Activated T-helper 2 cell treated with anti-CD3 and anti-CD28 coated beads, Interferon-gamma antibody, Interleukin-2, Interleukin-4, amounts not matched to agents 10 μg/mL and 5 μg/mL and 100 μg/mL, durations not matched to agents 14 hours and 24 hours and 36 hours (primary cell): Measurements from ENCODE around the gene TM7SF2. TPM values are rescaled to one million over a fixed set of nuclear protein-coding genes. Genes with fewer than 3 reads are reported as not detected.
A peak's percentile ranks its signal among the peaks of the same experiment; 100 is the strongest.
"Not testable (repeated sequence)": the region's sequence is repeated elsewhere in the genome, so short reads cannot be mapped to it uniquely, and the experiment has no call there.

Experiments
- DNase-seq: peaks from one replicate; pipeline ENCODE4 v3.0.0; 2021; ENCODE audit warnings: low spot score
- H3K27ac Mint-ChIP-seq: one replicate; pipeline ENCODE4 v1.8.0; 2021; ENCODE audit warnings: mixed read lengths
- H3K27me3 Mint-ChIP-seq: one replicate; pipeline ENCODE4 v1.8.0; 2021; ENCODE audit warnings: low read depth, mixed read lengths
- H3K36me3 Mint-ChIP-seq: one replicate; pipeline ENCODE4 v1.8.0; 2021; ENCODE audit warnings: low read depth, mixed read lengths
- H3K4me1 Mint-ChIP-seq: one replicate; pipeline ENCODE4 v1.8.0; 2021; ENCODE audit warnings: low read depth, mixed read lengths
- H3K4me3 Mint-ChIP-seq: one replicate; pipeline ENCODE4 v1.8.0; 2021; ENCODE audit warnings: low read depth, mild to moderate bottlenecking, moderate library complexity, mixed read lengths
- H3K9me3 Mint-ChIP-seq: one replicate; pipeline ENCODE4 v1.8.0; 2021; ENCODE audit warnings: mixed read lengths
- intact Hi-C: fragments of 100-400 bp; cut with micrococcal nuclease; formaldehyde crosslinking; loops from one replicate; pipeline ENCODE4 v1.15.1; 2023
- total RNA-seq: library from RNA; stranded (reverse); gene quantifications from 2 replicates; pipeline ENCODE4 v1.2.3, GENCODE V29; 2022

TM7SF2 gene
- total RNA-seq, 1 donor from 2014 or later = 36.9 TPM

DNA sequence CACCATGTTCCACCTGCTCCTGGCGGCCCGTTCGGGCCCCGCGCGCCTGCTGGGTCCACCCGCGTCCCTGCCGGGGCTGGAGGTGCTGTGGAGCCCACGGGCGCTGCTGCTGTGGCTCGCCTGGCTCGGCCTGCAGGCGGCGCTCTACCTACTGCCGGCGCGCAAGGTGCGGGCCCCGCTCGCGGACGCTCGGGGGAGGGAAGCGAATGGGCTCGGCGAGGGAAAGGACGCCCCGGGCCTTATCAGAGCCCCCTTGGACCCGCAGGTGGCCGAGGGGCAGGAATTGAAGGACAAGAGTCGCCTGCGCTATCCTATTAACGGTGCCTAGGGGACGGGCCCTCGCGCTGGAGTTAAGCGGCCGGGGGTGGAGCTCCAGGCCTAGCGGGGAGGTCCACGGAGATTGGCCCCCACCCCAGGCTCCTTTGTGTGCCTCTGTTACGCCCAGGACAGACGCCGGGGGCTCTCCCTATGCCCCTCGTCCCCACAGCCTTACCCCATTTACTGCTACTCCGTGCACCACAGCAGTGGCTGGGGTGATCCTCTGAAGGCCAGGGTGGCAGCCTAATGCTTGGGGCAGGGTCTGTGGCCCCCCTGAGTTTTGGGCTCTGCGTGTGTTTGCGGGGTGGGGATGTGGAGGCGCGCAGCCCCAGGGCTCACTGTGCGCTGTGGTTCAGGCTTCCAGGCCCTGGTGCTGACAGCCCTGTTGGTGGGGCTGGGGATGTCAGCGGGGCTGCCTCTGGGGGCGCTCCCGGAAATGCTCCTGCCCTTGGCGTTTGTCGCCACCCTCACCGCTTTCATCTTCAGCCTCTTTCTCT lies 1.1 kb downstream of the TM7SF2 start:
- peak; percentile 73 for DNase-seq
- Mint-ChIP-seq H3K36me3 (peaks cover 27% of the 10 kb centered on the region), H3K27me3 (no peaks in the 10 kb centered on the region), H3K9me3 (no peaks in the 10 kb centered on the region), H3K27ac (peak overlapping the region; percentile 72), H3K4me1 (peaks cover 25% of the 10 kb centered on the region), H3K4me3 (peak overlapping the region; percentile 88)
- intact Hi-C loops = loop anchor here (5.0 to 10.0 kb wide), 4 partner anchors 85 to 462 kb away; partner anchors contain the start of genes ATG2A, DPF2, EHBP1L1 and FAM89B

DNA sequence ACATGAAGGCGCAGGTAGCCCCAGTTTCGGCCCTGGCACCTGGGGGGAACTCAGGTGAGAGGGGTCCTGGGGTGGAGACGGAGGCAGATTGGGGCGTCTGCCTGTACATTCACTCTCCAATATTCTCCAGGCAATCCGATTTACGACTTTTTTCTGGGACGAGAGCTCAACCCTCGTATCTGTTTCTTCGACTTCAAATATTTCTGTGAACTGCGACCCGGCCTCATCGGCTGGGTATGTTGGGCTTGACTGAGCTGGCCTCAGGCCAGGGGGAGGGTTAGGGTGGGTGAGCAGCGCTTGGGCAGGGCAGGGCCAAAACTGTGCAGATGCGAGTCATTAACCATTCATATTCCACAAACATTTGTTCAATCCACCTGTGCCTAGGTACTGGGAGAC lies 1.7 kb downstream of the TM7SF2 start:
- Mint-ChIP-seq H3K4me3 (peak overlapping the region; percentile 88), H3K4me1 (peaks cover 27% of the 10 kb centered on the region), H3K27me3 (no peaks in the 10 kb centered on the region), H3K9me3 (no peaks in the 10 kb centered on the region), H3K27ac (peak overlapping the region; percentile 72), H3K36me3 (peaks cover 33% of the 10 kb centered on the region)
- DNase-seq = no peak
- intact Hi-C loops = loop anchor here (5.0 to 10.0 kb wide), 4 partner anchors 86 to 461 kb away; partner anchors contain the start of genes ATG2A, DPF2, EHBP1L1 and FAM89B

DNA sequence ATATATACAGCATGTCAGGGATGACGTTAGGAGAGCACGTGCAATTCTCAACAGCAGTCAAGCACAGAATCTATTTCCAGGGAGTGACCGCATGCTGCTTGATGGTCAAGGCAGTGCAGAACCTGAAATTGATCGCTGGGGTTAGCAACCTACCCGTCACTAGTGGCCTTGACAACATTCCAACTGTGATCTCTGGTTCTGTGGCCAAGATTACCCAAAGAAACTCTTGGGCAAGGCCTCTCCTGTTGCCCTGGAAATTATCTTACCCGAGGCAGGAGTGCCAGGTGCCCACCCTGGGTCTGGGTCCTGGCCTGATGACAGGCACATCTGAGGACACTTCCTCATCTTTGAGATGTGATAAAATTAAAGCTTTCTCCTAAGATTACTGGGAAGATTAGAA lies 2.2 kb downstream of the TM7SF2 start:
- no peak for DNase-seq
- Mint-ChIP-seq H3K36me3 (peaks cover 38% of the 10 kb centered on the region), H3K4me3 (peak overlapping the region; percentile 88), H3K4me1 (peaks cover 32% of the 10 kb centered on the region), H3K27ac (peak overlapping the region; percentile 15), H3K27me3 (no peaks in the 10 kb centered on the region), H3K9me3 (no peaks in the 10 kb centered on the region)
- intact Hi-C loops = loop anchor here (5.0 to 10.0 kb wide), 4 partner anchors 87 to 461 kb away; partner anchors contain the start of genes ATG2A, DPF2, EHBP1L1 and FAM89B

GRCh38 chr11:65114538-65115171 lies 3.0 kb downstream of the TM7SF2 start:
- Mint-ChIP-seq H3K36me3 (peaks cover 42% of the 10 kb centered on the region), H3K4me3 (peak overlapping the region; percentile 21), H3K27me3 (no peaks in the 10 kb centered on the region), H3K4me1 (peaks cover 34% of the 10 kb centered on the region), H3K27ac (no peak overlapping the region), H3K9me3 (no peaks in the 10 kb centered on the region)
- intact Hi-C loops = loop anchor here (5.0 to 10.0 kb wide), 5 partner anchors 87 to 460 kb away; partner anchors contain the start of genes ATG2A, DPF2, EHBP1L1 and FAM89B
- DNase-seq = no peak

DNA sequence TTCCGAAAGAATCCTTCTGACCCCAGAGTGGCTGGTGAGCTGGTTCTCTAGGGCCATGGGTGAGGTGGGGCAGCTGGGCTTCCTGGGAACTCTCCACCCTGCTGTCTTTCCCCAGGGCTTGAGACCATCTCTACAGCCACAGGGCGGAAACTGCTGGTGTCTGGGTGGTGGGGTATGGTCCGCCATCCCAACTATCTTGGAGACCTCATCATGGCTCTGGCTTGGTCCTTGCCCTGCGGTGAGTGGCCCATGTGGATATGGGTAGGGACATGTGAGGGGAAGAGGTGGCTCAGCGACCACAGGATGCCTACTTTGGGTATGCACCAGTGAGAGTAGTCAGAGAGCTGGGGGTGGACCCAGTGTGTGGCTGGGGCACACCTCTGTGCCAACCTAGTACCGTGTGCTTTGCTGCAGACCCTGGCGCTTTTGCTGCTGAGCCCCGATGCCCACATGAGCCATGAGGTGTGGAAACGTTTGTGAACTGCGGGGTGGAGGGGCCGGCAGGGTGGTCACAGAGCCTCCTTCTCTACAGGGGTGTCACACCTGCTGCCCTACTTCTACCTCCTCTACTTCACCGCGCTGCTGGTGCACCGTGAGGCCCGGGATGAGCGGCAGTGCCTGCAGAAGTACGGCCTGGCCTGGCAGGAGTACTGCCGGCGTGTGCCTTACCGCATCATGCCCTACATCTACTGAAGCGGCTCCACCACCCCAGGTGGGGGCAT lies 3.9 kb downstream of the TM7SF2 start:
- Mint-ChIP-seq H3K9me3 (no peaks in the 10 kb centered on the region), H3K27ac (peak overlapping the region; percentile 88), H3K36me3 (peaks cover 47% of the 10 kb centered on the region), H3K4me3 (peak overlapping the region; percentile 84), H3K4me1 (peaks cover 31% of the 10 kb centered on the region), H3K27me3 (no peaks in the 10 kb centered on the region)
- intact Hi-C loops = loop anchor here (2.0 to 10.0 kb wide), 4 partner anchors 19 to 459 kb away; partner anchors contain the start of genes ATG2A, EHBP1L1, FAM89B and SYVN1
- no peak for DNase-seq

DNA sequence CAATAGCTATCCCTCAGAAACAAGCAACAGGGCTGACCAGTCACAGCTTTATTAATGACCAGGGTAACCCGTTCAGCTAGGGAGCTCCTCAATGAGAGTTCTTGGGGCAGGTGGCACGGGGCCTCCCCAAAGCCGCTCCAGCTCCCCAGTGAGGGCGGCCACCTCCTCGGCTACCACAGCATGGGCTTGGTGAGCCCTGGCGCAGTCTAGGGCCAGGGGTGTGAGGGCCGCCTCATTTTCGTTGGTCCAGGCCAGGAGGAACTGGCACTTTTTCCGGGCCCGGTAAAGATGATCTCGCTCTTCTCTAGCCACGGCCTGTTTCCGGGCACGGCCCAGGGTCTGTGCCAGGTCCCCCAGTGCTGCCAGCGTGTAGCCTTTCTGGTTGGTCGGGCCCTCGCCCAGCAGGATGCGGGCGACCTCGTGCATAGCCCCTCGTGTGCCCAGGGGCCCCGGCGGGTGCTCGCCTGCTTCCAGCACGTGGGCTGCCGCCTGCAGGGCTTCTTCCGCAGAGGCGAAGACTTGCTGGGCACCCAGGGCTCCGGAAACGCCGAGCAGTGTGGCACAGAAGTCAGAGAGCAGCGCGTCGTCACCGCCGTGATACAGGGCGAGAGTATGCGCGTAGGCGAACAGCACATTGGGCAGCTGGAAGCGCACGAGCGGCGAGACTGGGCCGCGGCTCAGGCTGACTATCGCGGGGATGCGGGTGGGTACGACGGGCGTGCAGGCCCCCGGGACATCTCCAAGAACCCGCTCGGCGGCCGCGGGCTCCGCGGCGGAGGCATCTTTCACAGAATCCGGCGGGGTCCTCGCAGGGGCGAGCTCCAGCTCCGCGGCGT lies 4.9 kb downstream of the TM7SF2 start:
- peak overlapping the region; percentile 88 for H3K27ac Mint-ChIP-seq
- H3K4me1 Mint-ChIP-seq = peaks cover 28% of the 10 kb centered on the region
- peaks cover 57% of the 10 kb centered on the region for H3K36me3 Mint-ChIP-seq
- peak; percentile 48 for DNase-seq
- intact Hi-C loops = loop anchor here (1.0 to 10.0 kb wide), 6 partner anchors 18 to 458 kb away; partner anchors contain the start of genes ATG2A, CAPN1, EHBP1L1 and FAM89B
- no peaks in the 10 kb centered on the region for H3K27me3 Mint-ChIP-seq
- peak overlapping the region; percentile 84 for H3K4me3 Mint-ChIP-seq
- H3K9me3 Mint-ChIP-seq = no peaks in the 10 kb centered on the region

- intact Hi-C loops = loop anchor here (1.0 to 10.0 kb wide), 6 partner anchors 17 to 457 kb away; partner anchors contain the start of genes ATG2A, CAPN1, EHBP1L1 and FAM89B
These were observed 5.8 kb downstream of the TM7SF2 start, which contains the start of gene ZNHIT2 for GRCh38 chr11:65117206-65118096. Gene ZNHIT2 (minus strand): TSS chr11:65117701. CDS start chr11:65117653, 48 bp downstream.

GRCh38 chr11:65118097-65118837 lies 6.6 kb downstream of the TM7SF2 start:
- H3K4me1 Mint-ChIP-seq = peaks cover 28% of the 10 kb centered on the region
- H3K9me3 Mint-ChIP-seq = no peaks in the 10 kb centered on the region
- H3K4me3 Mint-ChIP-seq = peak overlapping the region; percentile 84
- DNase-seq = no peak
- intact Hi-C loops = loop anchor here (5.0 to 10.0 kb wide), 3 partner anchors 203 to 457 kb away; partner anchors contain the start of genes ATG2A, EHBP1L1, FAM89B and ZNRD2
- peak overlapping the region; percentile 82 for H3K27ac Mint-ChIP-seq
- no peaks in the 10 kb centered on the region for H3K27me3 Mint-ChIP-seq
- peaks cover 66% of the 10 kb centered on the region for H3K36me3 Mint-ChIP-seq

More at GRCh38 chr11:65117206-65118096, 5.8 kb downstream of the TM7SF2 start, which contains the start of gene ZNHIT2:
- H3K27ac Mint-ChIP-seq = peak within 1 kb of the TSS; percentile 88
- peak; percentile 100 for DNase-seq
- H3K9me3 Mint-ChIP-seq = no peaks in the 10 kb centered on the region
- H3K4me1 Mint-ChIP-seq = peaks cover 28% of the 10 kb centered on the region
- peaks cover 66% of the 10 kb centered on the region for H3K36me3 Mint-ChIP-seq
- H3K4me3 Mint-ChIP-seq = peak within 1 kb of the TSS; percentile 84
- no peaks in the 10 kb centered on the region for H3K27me3 Mint-ChIP-seq

DNA sequence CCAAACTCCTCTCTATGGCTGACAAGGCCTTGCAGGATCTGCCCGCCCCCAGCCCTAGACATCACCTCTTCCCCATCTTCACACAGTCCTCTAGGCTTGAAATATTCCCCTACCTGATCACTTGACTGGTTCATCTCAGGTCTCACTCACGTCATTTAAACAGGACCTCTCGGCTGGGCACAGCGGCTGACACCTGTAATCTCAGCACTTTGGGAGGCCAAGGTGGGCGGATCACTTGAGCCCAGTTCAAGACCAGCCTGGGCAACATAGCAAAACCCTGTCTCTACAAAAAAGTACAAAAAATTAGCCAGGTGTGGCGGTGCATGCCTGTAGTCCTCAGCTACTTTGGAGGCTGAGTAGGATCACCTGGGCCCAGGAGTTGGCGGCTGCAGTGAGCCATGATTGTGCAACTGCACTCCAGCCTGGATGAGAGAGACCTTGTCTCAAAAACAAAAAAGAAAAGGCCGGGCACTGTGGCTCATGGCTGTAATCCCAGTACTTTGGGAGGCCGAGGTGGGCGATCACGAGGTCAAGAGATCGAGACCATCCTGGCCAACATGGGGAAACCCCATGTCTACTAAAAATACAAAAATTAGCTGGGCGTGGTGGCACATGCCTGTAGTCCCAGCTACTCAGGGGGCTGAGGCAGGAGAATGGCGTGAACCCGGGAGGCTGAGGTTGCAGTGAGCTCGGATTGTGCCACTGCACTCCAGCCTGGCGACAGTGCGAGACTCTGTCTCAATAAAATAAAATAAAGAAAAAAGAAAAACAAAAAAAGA lies 7.4 kb downstream of the TM7SF2 start:
- intact Hi-C loops = loop anchor here (5.0 to 10.0 kb wide), 3 partner anchors 204 to 456 kb away; partner anchors contain the start of genes ATG2A, EHBP1L1, FAM89B and ZNRD2
- not testable (repeated sequence) for H3K27me3 Mint-ChIP-seq, H3K4me3 Mint-ChIP-seq, H3K9me3 Mint-ChIP-seq, DNase-seq
- H3K4me1 Mint-ChIP-seq = peaks cover 22% of the 10 kb centered on the region
- H3K27ac Mint-ChIP-seq = peak overlapping the region; percentile 59
- peaks cover 65% of the 10 kb centered on the region for H3K36me3 Mint-ChIP-seq

DNA sequence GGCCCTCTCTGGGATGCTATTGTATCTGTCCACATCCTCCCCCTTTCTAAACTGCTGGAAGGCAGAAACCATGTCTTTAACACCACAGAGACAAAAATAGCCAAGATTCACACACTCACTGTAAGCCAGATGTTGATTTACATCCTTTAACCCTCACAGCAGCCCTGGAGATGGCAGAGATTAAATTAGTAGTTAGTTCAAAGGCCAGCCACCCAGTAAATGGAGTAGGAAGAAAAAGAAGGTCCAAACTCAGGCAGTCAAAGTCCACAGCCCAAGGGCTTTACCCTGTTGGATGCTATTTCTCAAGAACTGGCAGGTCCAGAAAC lies 8.0 kb downstream of the TM7SF2 start:
- DNase-seq = no peak
- Mint-ChIP-seq H3K4me1 (peaks cover 24% of the 10 kb centered on the region), H3K4me3 (peak overlapping the region; percentile 24), H3K27me3 (no peaks in the 10 kb centered on the region), H3K36me3 (peaks cover 69% of the 10 kb centered on the region), H3K27ac (peak overlapping the region; percentile 31), H3K9me3 (no peaks in the 10 kb centered on the region)
- intact Hi-C loops = loop anchor here (5.0 to 10.0 kb wide), 3 partner anchors 205 to 455 kb away; partner anchors contain the start of genes ATG2A, EHBP1L1, FAM89B and ZNRD2
